PFSK-1 (cell line): ENCODE data around the gene BRIP1.

ENCODE experiments used
- FOXP2 ChIP-seq: optimal IDR thresholded peaks from 2 replicates; pipeline ENCODE3; 2011; ENCODE audit warnings: borderline replicate concordance, control low read depth, inconsistent platforms; ENCODE audit not compliant: insufficient read depth; ENCODE audit errors: extremely low read length, extremely low read depth
- POLR2AphosphoS5 ChIP-seq: IDR thresholded peaks from 2 replicates; pipeline ENCODE4 v1.6.1; 2012; ENCODE audit warnings: low read depth, mild to moderate bottlenecking, control low read depth, low read length, moderate library complexity
- SIN3A ChIP-seq: IDR thresholded peaks from 2 replicates; pipeline ENCODE4 v1.6.1; 2012; ENCODE audit warnings: mild to moderate bottlenecking, low read length, moderate library complexity, borderline replicate concordance; ENCODE audit not compliant: insufficient read depth
- TAF1 ChIP-seq: IDR thresholded peaks from 2 replicates; pipeline ENCODE4 v1.6.1; 2012; ENCODE audit warnings: low read length, control low read depth, borderline replicate concordance; ENCODE audit not compliant: insufficient read depth
- TF ChIP-seq, protein P1 (sequence below), 2 experiments: IDR thresholded peaks; 2 replicates each; pipeline versions ENCODE4 v1.6.1 to v1.8.0; 2011 to 2012; ENCODE audit warnings: low read depth in 2 of 2, low read length in 2 of 2, control low read depth in 1 of 2, inconsistent platforms in 1 of 2, mild to moderate bottlenecking in 1 of 2, moderate library complexity in 1 of 2; ENCODE audit not compliant: insufficient read depth in 1 of 2

Gene BRIP1

DNA sequence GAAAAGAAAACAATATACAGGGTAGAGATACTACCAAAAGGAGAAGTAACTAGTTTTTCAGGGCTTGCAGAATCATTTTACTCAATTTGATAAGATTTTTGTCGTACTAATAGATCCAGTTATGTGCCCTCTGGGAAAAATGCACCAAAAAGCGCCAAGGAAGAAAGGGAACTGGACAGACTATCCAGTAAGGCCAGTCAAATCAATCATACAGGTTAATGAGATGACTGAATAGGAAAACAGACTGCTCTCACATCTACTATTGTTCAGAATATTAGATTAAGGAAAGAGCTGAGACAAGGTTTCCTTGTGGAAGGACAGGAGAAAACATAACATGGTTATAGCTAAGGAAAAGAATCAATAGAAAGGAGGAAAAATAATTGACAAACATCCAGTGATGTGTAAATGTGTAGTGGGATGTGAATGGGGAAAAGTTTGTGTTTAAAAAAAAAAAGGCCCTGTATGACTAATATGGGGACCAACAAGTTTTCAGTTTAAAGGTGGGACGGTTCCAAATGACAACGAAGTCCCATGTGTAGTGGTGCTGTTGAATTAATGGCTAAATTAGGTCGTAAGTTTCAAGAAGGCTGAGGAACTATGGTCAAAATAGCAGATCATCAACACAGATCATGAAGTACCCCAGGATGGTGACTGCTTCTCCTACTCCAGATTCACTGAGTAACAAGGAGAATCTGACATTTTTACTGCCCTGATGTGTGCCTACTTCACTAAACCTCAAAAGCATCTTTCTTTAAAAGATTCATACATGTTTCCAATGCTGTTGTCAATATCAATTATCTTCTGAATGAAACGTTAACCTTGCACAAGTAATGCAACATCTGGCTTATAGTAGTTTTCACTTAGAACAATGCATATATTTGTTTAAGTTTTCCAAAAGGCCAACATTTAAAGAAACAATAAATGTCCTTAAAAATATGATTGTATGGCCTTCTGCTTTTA lies 40.7 kb downstream of the BRIP1 start:
- TF ChIP-seq POLR2AphosphoS5: no peak
- TF ChIP-seq, protein P1, sequence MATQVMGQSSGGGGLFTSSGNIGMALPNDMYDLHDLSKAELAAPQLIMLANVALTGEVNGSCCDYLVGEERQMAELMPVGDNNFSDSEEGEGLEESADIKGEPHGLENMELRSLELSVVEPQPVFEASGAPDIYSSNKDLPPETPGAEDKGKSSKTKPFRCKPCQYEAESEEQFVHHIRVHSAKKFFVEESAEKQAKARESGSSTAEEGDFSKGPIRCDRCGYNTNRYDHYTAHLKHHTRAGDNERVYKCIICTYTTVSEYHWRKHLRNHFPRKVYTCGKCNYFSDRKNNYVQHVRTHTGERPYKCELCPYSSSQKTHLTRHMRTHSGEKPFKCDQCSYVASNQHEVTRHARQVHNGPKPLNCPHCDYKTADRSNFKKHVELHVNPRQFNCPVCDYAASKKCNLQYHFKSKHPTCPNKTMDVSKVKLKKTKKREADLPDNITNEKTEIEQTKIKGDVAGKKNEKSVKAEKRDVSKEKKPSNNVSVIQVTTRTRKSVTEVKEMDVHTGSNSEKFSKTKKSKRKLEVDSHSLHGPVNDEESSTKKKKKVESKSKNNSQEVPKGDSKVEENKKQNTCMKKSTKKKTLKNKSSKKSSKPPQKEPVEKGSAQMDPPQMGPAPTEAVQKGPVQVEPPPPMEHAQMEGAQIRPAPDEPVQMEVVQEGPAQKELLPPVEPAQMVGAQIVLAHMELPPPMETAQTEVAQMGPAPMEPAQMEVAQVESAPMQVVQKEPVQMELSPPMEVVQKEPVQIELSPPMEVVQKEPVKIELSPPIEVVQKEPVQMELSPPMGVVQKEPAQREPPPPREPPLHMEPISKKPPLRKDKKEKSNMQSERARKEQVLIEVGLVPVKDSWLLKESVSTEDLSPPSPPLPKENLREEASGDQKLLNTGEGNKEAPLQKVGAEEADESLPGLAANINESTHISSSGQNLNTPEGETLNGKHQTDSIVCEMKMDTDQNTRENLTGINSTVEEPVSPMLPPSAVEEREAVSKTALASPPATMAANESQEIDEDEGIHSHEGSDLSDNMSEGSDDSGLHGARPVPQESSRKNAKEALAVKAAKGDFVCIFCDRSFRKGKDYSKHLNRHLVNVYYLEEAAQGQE (IDR thresholded peaks at IDR 0.05; ENCODE audit: insufficient read depth in 1 of 2, low read depth in 2 of 2, low read length in 2 of 2): no peak
- no peak for TF ChIP-seq FOXP2
- TF ChIP-seq TAF1: no peak
- TF ChIP-seq SIN3A: no peak

DNA sequence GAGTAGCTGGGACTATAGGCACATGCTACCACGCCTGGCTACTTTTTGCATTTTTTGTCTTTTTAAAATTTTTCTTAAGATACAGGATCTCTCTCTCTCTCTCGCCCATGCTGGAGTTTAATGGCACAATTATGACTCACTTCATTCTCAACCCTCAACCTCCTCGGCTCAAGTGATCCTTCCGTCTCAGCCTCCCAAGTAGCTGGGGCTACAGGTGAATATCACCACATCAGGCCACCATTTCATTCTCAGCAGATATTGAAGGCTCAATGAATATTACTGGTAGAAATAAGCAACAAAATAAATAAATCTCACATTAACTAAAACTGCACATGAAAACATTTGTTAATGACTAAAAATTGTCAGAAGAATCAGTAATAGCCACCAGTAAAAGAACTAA lies 41.7 kb downstream of the BRIP1 start:
- no peak for TF ChIP-seq SIN3A
- TF ChIP-seq, protein P1 (IDR thresholded peaks at IDR 0.05; ENCODE audit: insufficient read depth in 1 of 2, low read depth in 2 of 2, low read length in 2 of 2): no peak
- no peak for TF ChIP-seq TAF1
- TF ChIP-seq FOXP2: no peak
- TF ChIP-seq POLR2AphosphoS5: no peak

DNA sequence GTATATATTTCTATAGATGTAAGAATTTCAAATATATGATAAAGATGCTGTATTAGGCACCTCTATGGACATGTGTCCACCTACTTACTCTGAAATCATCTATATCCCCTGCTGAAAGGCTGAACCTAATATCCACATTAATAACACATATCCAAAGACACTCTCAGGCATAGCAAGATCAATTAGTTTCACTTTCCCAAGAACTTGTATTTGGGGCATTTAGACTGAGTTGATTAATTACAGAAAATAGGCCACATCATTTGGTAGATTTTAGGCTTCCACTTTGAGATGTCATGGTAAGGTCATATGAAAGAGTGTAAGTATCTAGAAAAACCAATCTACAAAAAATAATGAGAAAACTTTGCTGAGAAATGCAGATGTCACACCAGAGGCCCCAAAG lies 45.1 kb downstream of the BRIP1 start:
- TF ChIP-seq POLR2AphosphoS5 (no peak), FOXP2 (no peak), TAF1 (no peak), SIN3A (no peak)
- TF ChIP-seq, protein P1 (IDR thresholded peaks at IDR 0.05; ENCODE audit: insufficient read depth in 1 of 2, low read depth in 2 of 2, low read length in 2 of 2): no peak

DNA sequence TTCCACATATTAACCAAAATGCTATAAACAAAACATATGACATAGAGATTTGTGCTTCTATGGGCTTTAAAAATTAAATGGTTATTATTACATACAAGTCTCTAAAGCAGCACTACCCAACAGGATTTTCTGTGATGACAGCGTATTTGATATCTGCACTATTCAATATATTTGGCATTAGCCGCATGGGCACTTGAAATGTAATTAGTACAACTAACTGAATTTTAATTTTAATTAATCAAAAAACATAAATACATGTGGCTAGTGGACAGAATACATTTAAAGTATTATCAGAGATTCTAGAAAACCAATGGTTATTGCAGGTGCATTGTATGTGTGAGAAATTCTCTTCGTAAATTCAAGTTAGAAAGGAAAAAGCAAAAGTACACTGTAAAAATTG lies 45.9 kb downstream of the BRIP1 start:
- TF ChIP-seq SIN3A: no peak
- no peak for TF ChIP-seq POLR2AphosphoS5
- TF ChIP-seq, protein P1 (IDR thresholded peaks at IDR 0.05; ENCODE audit: insufficient read depth in 1 of 2, low read depth in 2 of 2, low read length in 2 of 2): no peak
- TF ChIP-seq TAF1: no peak
- TF ChIP-seq FOXP2: no peak

DNA sequence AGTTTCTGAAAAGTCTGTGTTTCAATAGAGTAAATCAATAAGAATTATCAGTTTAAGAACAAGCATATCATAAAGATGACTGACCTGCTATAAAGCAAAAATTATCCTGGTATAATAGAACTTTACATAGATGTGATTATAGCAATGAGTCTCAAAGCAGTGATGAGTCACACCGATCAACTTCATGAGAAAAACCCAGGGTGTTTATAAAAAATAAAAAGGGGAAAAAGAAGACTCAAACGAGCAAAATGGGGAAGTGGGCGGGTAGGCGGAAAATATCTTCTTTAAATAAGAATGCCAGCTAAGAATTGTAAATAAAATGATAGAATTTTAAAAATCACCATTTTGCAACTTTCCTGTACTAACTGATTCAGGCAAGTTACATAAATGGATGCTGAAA lies 46.8 kb downstream of the BRIP1 start:
- TF ChIP-seq TAF1: no peak
- TF ChIP-seq FOXP2: no peak
- TF ChIP-seq, protein P1 (IDR thresholded peaks at IDR 0.05; ENCODE audit: insufficient read depth in 1 of 2, low read depth in 2 of 2, low read length in 2 of 2): no peak
- no peak for TF ChIP-seq SIN3A
- TF ChIP-seq POLR2AphosphoS5: no peak
